NB4 (cell line): ENCODE measurements around the gene C2orf92.

Source experiments
- POLR2A ChIP-seq: IDR thresholded peaks from 2 replicates; pipeline ENCODE4 v1.6.1; 2011; ENCODE audit warnings: mild to moderate bottlenecking; ENCODE audit not compliant: insufficient read length; ENCODE audit errors: extremely low read depth
- TF ChIP-seq, protein P1 (sequence below): IDR thresholded peaks from 2 replicates; pipeline ENCODE4 v1.6.1; 2011; ENCODE audit warnings: low read depth, low read length
- TF ChIP-seq, protein P2 (sequence below): IDR thresholded peaks from one replicate; pipeline ENCODE4 v1.5.1; 2012; ENCODE audit warnings: low read depth, low read length

DNA sequence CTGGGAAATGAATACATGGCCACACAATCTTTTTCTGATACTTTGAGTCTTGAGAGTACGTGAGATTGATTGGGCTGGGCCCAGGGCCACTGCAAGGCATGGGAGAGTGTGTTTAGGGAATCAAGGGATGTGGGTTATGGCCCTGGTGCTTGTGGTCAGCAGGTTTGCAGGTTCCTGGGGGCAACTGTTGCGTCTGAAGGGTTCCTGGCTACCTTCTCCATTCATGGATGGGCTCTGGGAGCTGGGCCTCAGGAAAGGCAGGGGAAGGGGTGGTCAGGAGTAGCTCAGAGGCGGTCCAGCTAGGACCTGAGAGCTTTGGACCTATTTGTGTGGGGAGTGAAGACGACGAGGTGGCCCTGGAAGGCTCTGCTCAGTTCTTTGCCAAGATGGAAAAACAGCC, 35.5 kb downstream of the C2orf92 start:
- TF ChIP-seq, protein P1, sequence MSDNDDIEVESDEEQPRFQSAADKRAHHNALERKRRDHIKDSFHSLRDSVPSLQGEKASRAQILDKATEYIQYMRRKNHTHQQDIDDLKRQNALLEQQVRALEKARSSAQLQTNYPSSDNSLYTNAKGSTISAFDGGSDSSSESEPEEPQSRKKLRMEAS, result no peak
- TF ChIP-seq, protein P2, sequence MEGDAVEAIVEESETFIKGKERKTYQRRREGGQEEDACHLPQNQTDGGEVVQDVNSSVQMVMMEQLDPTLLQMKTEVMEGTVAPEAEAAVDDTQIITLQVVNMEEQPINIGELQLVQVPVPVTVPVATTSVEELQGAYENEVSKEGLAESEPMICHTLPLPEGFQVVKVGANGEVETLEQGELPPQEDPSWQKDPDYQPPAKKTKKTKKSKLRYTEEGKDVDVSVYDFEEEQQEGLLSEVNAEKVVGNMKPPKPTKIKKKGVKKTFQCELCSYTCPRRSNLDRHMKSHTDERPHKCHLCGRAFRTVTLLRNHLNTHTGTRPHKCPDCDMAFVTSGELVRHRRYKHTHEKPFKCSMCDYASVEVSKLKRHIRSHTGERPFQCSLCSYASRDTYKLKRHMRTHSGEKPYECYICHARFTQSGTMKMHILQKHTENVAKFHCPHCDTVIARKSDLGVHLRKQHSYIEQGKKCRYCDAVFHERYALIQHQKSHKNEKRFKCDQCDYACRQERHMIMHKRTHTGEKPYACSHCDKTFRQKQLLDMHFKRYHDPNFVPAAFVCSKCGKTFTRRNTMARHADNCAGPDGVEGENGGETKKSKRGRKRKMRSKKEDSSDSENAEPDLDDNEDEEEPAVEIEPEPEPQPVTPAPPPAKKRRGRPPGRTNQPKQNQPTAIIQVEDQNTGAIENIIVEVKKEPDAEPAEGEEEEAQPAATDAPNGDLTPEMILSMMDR, result no peak
- no peak for TF ChIP-seq POLR2A
